GM18909 (cell line): Measurements from ENCODE around the gene MGLL.
"Not testable (repeated sequence)": the region's sequence is repeated elsewhere in the genome, so short reads cannot be mapped to it uniquely, and the experiment has no call there.

Source experiments
- ATAC-seq: cut with Tn5 transposase; IDR thresholded peaks from one replicate; pipeline ENCODE4 v1.9.1; 2021; ENCODE audit warnings: mild to moderate bottlenecking; ENCODE audit not compliant: unreplicated experiment, poor library complexity

Gene MGLL

GRCh38 chr3:127671523-127672428, 150.5 kb downstream of the MGLL start:
- peak; percentile 12 for ATAC-seq

GRCh38 chr3:127670761-127671522, 151.4 kb downstream of the MGLL start:
- no peak for ATAC-seq

- no peak for ATAC-seq
Observed at GRCh38 chr3:127670229-127670559, 152.1 kb downstream of the MGLL start.

- no peak for ATAC-seq
Observed at GRCh38 chr3:127669541-127670228, 152.6 kb downstream of the MGLL start.

- ATAC-seq = no peak
Observed at GRCh38 chr3:127668906-127669305, 153.4 kb downstream of the MGLL start.

GRCh38 chr3:127667119-127667681, 155.1 kb downstream of the MGLL start:
- ATAC-seq = no peak

- no peak for ATAC-seq
Observed at GRCh38 chr3:127666676-127667075, 155.6 kb downstream of the MGLL start.

- no peak for ATAC-seq
Observed at GRCh38 chr3:127665586-127665985, 156.7 kb downstream of the MGLL start.

- ATAC-seq = no peak
Observed at GRCh38 chr3:127665165-127665564, 157.2 kb downstream of the MGLL start.

GRCh38 chr3:127663151-127663550, 159.2 kb downstream of the MGLL start:
- ATAC-seq = no peak

GRCh38 chr3:127662001-127662469, 160.3 kb downstream of the MGLL start:
- ATAC-seq = no peak

GRCh38 chr3:127661600-127661999, 160.7 kb downstream of the MGLL start:
- ATAC-seq = no peak

GRCh38 chr3:127660621-127661251, 161.6 kb downstream of the MGLL start:
- ATAC-seq = no peak

- no peak for ATAC-seq
Observed at GRCh38 chr3:127658234-127658633, 164.1 kb downstream of the MGLL start.

- no peak for ATAC-seq
Observed at GRCh38 chr3:127656906-127657305, 165.4 kb downstream of the MGLL start.

- ATAC-seq = no peak
Observed at GRCh38 chr3:127655641-127656040, 166.7 kb downstream of the MGLL start.

- ATAC-seq = not testable (repeated sequence)
Observed at GRCh38 chr3:127654993-127655392, 167.3 kb downstream of the MGLL start.

- ATAC-seq = no peak
Observed at GRCh38 chr3:127654374-127654773, 167.9 kb downstream of the MGLL start.

- ATAC-seq = no peak
Observed at GRCh38 chr3:127652246-127652995, 169.9 kb downstream of the MGLL start.
